Activated naive CD4-positive, alpha-beta T cell (primary cell): ENCODE measurements around the gene PDE4B.

Experiments
- DNase-seq, 4 experiments: peaks; one replicate each; lab custom pipeline; 2025; lab: John Stamatoyannopoulos, UW

The PDE4B gene

DNA sequence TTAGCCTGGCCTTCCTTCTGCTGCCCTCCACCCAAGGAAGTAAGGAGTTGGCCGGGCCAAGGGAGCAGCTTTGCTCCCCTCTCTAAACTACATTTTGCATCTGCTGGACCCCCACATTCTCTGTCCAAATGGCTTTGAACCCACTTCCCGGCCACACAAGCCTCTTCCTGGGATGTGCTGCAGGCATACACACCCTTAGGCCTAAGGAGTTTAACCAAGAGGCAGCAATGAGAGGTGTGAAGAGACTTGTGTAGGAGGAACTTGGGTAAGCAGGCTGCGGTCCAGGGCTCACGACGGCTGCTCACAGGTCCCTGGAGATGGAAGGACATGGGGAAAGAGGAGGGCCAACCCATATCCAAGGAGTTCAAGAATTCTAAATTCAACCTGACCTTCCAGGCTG, 544.6 kb downstream of the PDE4B start:
- DNase-seq: no peak

DNA sequence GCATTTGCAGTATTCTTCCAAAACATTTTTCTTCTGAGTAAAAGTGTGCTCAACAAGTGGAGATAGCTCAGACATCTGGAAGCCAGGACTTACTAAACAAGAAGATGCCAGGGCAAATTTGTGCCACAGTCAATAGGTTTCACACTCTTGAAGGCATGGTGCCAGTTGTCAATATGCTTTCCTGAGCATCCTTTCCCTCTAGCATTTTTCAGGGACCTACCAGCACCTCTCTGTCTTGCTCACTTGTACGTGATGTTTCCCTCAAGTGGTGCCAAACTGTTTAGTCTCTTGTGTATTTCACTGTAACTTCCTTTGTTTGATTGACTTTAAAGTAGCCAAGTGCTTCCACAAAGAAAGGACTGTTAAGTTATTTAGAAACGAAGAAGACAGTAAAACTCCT, 547.2 kb downstream of the PDE4B start:
- no peak for DNase-seq

DNA sequence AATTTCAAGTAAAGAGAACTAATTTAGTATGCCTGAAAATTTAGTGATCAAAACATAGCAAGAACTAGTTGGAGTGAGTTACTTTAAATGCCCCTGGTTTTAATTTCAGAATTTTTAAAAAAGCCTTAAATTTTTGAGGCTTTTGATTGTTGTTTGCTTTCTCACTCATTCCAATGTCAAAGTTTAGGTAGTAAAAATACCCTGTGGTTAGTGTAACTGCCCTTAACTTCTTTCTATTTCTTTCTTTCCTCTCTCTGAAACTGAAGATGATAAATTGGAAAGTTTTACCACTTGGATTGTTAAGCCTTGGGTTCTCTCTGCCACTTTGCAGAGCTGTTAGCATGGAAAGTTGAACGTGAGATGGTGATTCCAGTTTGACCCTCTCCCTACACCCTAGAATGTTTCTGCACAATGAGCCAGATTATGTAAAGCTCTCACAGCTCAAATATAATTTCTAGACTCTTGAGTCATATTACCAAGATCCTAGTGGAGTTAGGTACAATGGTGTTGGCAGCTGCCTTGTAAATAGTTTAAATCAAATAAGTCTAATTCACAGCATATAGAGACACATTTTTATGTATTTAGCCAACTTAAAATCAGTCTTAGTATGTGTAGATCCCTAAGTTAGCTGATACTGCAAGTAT, 548.9 kb downstream of the PDE4B start:
- no peak for DNase-seq

DNA sequence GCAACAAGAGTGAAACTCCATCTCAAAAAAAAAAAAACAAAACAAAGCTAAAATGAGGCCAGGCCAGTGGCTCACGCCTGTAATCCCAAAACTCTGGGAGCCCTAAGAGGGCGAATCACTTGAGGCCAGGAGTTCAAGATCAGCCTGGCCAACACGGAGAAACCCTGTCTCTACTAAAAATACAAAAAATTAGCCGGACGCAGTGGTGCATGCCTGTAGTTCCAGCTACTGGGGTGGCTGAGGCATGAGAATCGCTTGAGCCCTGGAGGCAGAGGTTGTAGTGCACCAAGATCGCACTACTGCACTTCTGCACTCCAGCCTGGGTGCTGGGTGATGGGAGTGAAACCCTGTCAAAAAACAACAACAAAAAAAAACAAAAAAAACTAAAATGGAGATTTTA, 550.0 kb downstream of the PDE4B start:
- no peak for DNase-seq

DNA sequence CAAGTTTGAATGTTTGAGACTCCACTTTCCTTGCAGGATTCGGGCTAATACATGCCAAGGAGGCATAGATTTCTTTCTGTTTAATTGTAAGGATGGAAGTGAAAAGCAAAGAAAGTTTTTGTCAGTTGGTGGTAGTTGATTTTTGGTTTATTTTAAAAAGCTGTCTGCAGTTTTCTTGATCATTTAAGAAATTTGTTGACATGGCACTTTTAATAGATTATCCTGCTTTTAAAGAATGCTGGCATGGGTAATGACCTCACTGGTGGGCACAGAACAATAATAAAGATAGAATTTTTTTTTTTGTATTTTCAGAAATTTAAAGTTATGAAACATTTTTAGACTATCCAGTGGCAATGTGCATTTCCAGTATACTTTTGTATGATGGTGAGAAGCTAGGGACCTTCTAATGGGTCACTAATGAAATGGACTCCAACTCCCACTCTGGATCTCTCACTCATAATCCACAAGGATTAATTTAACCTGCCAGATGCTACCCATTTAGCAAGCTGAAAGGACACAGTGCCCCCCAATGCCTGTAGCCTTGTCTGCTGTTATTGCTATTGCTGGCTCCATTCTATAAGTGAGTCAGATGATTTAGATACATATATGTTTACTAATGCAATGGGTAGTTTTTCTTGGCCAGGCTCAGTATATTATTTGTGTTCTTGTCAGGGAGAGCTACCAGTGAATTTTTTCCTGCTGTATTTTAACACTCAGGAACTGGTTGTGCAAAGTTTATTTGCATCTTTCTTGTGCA, 551.1 kb downstream of the PDE4B start:
- no peak for DNase-seq

DNA sequence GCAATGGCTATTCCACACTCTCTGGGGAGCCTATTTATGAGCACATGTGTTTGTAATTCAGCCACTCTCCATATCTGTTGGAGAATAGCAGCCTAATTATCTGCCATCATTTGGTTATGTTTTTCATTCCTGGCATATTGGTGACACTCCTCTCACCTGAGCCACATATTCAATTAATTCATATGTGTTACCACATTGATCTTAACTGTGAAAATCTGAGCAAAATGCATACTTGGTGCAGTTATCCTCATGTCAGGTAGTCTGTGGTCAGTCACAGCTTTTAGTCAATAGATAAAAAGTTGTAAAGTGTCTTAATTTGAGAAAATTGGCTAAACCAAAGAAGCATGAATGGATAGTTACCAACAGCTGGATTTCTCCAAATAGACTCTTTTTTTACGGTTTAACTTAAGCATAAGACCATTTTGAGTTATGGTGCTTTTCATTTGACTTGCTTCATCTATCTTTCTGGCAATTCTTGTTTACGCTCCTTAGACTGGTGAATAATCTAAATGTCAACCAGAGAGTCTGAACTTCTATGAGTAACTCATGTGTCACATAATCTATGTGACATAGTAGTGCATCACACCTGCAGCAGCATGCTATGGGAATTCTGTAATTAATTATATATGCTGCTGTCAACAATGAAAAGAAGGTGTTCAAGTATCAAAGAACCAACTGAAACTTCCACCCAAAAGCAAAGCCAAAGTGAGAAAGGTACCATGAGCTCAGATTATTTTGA, 553.5 kb downstream of the PDE4B start:
- DNase-seq: no peak

- no peak for DNase-seq
Observed at GRCh38 chr1:66346873-66347272, 554.2 kb downstream of the PDE4B start.

DNA sequence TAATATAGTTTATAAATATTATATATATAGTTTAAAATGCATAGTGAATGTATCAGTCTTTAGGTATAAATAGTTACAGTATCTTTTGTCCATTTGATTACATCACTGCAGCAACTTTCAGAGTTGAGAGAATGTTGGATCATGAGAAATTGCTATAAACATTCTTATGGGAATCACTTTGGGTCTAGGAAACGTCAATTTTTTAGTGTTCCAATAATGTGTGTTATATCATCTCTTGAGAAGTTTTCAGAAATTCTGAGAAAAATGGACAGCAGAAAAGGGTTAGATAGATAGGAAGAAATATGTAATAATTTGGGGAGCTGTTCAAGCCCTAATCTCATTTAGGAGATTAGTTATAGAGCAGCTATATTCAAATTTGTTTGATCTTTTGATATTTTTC, 556.1 kb downstream of the PDE4B start:
- DNase-seq: no peak

GRCh38 chr1:66349242-66349641, 556.5 kb downstream of the PDE4B start:
- no peak for DNase-seq

- peak in 1 of 4 experiments; percentile 14 for DNase-seq
Observed at GRCh38 chr1:66350001-66350547, 557.4 kb downstream of the PDE4B start.

GRCh38 chr1:66351478-66351877, 558.8 kb downstream of the PDE4B start:
- DNase-seq: no peak

DNA sequence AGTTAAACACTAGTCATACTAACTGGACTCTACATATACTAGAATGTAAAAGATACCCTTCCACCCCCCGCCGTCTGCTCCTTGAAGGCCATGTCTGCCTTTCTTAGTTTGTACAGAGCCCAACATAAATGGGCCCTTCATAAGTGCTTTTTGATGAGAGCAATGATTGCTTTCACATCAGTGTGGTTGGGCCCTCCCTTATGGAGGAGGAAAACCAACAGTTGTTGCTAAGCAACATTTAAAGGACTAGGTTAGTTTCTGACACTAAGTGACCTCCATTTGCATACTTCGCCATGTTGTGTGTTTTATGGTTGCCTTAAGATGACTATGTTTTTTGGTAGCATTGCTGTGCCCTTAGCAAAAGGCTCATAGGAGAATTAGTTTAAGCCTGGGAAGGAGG, 559.2 kb downstream of the PDE4B start:
- no peak for DNase-seq

DNA sequence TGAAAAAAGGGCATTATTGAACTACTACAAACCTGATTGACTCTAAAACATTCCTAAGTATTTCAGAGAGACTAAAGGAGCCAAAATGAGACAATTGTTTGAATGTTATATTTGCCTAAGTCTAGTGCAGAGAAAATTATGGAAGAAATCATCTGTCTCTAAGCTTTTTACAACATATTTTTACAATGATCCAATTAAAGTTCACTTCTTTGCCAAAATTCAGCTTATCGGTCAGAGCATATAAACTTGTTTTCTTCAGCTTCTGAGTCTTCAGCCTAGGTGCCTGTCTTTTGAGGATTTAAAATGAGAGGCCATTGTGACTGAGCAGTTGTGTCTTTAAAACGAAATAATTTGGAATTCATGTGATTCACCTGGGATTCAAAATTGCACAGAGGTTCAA, 560.1 kb downstream of the PDE4B start:
- no peak for DNase-seq

- DNase-seq: no peak
Observed at GRCh38 chr1:66353257-66353656, 560.6 kb downstream of the PDE4B start.

- no peak for DNase-seq
Observed at GRCh38 chr1:66354311-66355201, 561.9 kb downstream of the PDE4B start.

DNA sequence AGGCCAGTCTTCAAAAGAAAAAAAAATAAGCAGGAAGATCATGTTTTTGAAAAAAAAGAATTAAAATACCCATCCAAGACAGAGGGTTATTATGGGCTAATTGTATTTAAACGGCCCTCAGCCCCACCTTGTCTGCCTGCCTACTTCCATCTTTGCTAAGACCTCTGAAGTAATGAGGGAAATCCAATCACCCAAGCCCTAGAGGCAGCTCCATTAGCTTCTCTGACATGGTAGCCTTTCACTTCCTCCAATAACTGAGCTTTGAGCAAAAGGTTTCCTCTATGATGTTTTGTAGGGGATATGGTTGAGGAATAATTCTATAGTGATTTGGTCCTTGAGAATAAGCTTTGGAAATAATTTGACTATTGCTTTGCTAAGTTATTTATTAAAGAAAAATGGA, 563.1 kb downstream of the PDE4B start:
- DNase-seq: no peak

GRCh38 chr1:66356605-66357004, 563.9 kb downstream of the PDE4B start:
- no peak for DNase-seq

DNA sequence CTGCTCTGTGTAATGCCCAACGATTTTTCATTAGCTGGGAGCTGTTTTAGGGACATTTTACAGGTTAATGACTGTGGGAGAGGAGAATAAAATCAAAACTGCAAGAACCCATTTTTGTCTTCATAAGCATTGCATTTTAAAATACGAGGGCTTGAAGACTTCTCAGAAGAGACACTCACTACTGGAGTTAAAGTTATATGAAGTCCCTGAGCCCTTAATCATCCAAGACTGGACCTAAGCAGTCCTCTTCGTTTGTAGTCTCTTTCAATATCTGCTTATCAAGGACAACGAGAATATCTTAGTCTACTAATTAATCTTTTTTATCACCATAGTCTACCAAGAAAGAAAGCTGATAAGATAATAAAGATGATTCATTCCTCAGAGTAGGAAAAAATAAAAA, 564.3 kb downstream of the PDE4B start:
- no peak for DNase-seq

GRCh38 chr1:66357478-66358197, 564.9 kb downstream of the PDE4B start:
- DNase-seq: no peak

DNA sequence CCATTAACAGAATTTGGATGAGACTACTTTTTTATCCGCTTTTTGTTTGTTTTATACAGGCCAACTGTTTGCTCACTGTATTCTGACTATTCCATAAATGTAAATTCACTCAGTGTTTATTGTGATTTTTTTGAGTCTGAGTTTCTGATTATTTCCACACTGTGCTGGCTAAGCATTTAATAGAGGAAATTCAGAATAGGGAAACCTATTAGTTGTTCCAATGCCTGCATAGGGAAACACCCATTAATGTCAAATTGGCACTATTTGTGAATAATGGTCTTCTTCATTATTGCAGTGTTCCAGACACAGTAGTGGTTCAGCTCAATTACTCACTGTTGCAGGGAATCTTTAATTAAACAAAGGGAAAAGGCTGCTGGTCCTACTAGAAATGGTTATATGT, 566.6 kb downstream of the PDE4B start:
- DNase-seq: no peak

- DNase-seq: no peak
Observed at GRCh38 chr1:66359815-66360214, 567.1 kb downstream of the PDE4B start.
